Measurements from ENCODE around the gene MRPL9. TPM values are rescaled to one million over a fixed set of nuclear protein-coding genes. Genes with fewer than 3 reads are reported as not detected.
A peak's percentile ranks its signal among the peaks of the same experiment; 100 is the strongest.

MRPL9 gene
- total RNA-seq, 1 donor from 2014 or later, result 92.1 TPM

- DNase-seq (ENCODE audit: low read depth), result no peak
- H3K27me3 ChIP-seq (ENCODE audit: control insufficient read depth, insufficient read depth, low read length), result peaks cover 68% of the 10 kb centered on the region
- no peak for TF ChIP-seq CTCF (IDR thresholded peaks at IDR 0.05; ENCODE audit: insufficient read depth, low read length, poor library complexity, severe bottlenecking)
Measured at GRCh38 chr1:151718011-151718431, 45.3 kb downstream of the MRPL9 start.

DNA sequence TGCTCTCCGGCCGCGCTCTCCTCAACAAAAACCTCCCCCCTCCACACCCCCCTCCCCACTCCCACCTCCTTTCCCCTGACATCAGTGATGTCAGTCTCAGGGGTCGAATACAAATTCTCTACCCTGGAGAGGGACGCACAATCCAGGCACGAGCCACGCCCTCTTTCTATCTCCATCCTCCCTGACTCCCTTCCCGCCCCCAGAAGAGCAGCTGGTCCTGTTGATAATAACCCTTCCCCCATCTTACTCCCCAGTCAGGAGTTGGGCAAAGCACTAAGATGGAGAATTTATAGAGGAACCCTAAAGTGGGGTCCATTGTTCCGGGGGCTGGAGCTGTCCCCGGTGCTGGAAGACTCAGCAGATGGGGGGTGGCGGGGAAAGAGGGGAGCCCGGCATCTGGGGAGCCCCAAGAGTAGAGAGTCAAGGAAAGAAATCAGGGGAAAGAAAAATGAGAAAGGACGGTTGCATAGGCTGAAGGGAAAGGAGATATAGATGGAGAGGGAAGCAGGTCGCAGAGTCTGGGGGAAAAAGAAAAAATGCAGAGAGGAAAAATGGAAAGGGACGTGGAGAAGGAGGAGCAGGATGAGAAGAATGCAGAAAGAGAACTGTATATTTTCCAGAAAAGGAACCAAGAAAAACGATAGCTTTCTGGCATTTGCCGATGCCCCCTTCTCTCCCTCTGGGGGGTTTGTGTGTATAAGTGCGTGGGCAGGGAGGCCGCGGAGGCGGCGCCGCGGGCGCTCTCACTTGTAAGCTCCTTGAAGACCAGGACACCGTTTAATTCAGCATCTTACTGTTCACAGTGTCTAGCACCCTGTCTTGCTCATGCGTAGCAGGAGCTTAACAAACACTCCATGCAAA is 46.3 kb downstream of the MRPL9 start, which contains the start of gene CELF3:
TSS of gene CELF3 (minus strand) at position 33 of the 861 bp plus-strand sequence. CDS start 783 bp downstream, outside the sequence.
- no peak for TF ChIP-seq CTCF (IDR thresholded peaks at IDR 0.05; ENCODE audit: insufficient read depth, low read length, poor library complexity, severe bottlenecking)
- no peak for DNase-seq (ENCODE audit: low read depth)
- Histone ChIP-seq H3K36me3 (ENCODE audit: control insufficient read depth, insufficient read depth, low read length) (no peaks in the 10 kb centered on the region), H3K27me3 (ENCODE audit: control insufficient read depth, insufficient read depth, low read length) (peaks cover 65% of the 10 kb centered on the region), H3K4me3 (ENCODE audit: low read depth, low read length) (no peak within 1 kb of the TSS)

More at GRCh38 chr1:151718011-151718431, 45.3 kb downstream of the MRPL9 start:
- H3K36me3 ChIP-seq (ENCODE audit: control insufficient read depth, insufficient read depth, low read length), result no peaks in the 10 kb centered on the region
- H3K4me3 ChIP-seq (ENCODE audit: low read depth, low read length), result no peak overlapping the region

GRCh38 chr1:151716405-151716762 is 46.9 kb downstream of the MRPL9 start:
- peaks cover 59% of the 10 kb centered on the region for H3K27me3 ChIP-seq (ENCODE audit: control insufficient read depth, insufficient read depth, low read length)
- DNase-seq (ENCODE audit: low read depth), result no peak
- no peak for TF ChIP-seq CTCF (IDR thresholded peaks at IDR 0.05; ENCODE audit: insufficient read depth, low read length, poor library complexity, severe bottlenecking)
- H3K4me3 ChIP-seq (ENCODE audit: low read depth, low read length), result no peak overlapping the region
- no peaks in the 10 kb centered on the region for H3K36me3 ChIP-seq (ENCODE audit: control insufficient read depth, insufficient read depth, low read length)

GRCh38 chr1:151715726-151716404 is 47.4 kb downstream of the MRPL9 start:
- TF ChIP-seq CTCF (IDR thresholded peaks at IDR 0.05; ENCODE audit: insufficient read depth, low read length, poor library complexity, severe bottlenecking), result peak; percentile 10
- Histone ChIP-seq H3K36me3 (ENCODE audit: control insufficient read depth, insufficient read depth, low read length) (no peaks in the 10 kb centered on the region), H3K4me3 (ENCODE audit: low read depth, low read length) (no peak overlapping the region), H3K27me3 (ENCODE audit: control insufficient read depth, insufficient read depth, low read length) (peaks cover 62% of the 10 kb centered on the region)
- DNase-seq (ENCODE audit: low read depth), result no peak

DNA sequence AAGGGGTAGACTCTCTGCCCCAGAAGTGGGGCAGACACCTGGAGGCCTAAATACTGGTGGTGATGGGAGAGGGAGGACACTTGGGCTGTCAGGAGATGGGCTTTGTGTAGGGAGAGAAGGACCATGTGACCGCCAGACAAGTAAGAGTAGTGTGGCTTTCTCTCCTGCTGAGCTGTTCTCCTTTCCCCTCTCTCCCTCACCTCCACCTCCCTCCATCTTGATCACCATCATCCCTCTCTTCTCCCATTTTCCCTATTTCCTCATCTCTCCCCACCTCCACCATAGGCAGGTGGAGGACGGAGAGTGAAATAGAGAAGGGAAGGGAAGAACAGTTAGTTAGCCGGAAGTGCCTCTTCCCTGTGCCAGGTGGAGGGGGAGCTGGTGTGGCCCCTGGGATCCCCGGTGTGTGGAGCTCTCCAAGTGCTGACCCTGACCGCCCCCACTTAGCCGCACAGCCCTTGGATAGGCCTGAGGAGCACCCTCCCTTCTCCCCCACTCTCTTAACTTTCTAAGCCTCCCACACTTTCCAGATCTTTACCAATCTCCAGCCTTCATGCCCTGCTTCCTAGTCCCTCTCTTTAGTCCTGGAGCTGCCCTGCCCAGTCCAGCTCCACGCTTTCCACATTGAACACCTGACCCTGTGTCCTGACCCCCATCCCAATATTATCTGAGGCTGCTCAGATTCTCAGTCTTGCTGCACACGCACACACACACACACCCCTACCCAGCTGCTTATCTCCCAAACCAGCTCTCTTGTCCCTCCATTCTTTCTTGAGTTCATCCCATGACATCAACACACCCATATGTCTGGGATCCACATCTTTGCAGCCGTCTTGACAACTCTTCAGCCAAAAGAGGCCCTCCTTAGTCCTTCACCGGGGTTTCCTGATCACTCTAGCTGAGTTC is 48.2 kb downstream of the MRPL9 start:
- TF ChIP-seq CTCF (IDR thresholded peaks at IDR 0.05; ENCODE audit: insufficient read depth, low read length, poor library complexity, severe bottlenecking), result no peak
- Histone ChIP-seq H3K36me3 (ENCODE audit: control insufficient read depth, insufficient read depth, low read length) (no peaks in the 10 kb centered on the region), H3K27me3 (ENCODE audit: control insufficient read depth, insufficient read depth, low read length) (peaks cover 58% of the 10 kb centered on the region), H3K4me3 (ENCODE audit: low read depth, low read length) (no peak overlapping the region)
- DNase-seq (ENCODE audit: low read depth), result no peak

Measured in kidney epithelial cell (primary cell).